NT2/D1 (cell line): ENCODE data around the gene PCED1B.

Experiments
- DNase-seq: peaks from one replicate; pipeline ENCODE4 v3.0.0-alpha.2; 2011; ENCODE audit warnings: low read depth, low spot score
- H3K27me3 ChIP-seq: 2 replicates; pipeline ENCODE4 v1.6.0; 2011; ENCODE audit warnings: mild to moderate bottlenecking; ENCODE audit not compliant: insufficient read length, insufficient read depth
- H3K36me3 ChIP-seq: 2 replicates; pipeline ENCODE4 v1.6.1; 2011; ENCODE audit warnings: mild to moderate bottlenecking, low read length, mixed read lengths; ENCODE audit not compliant: insufficient read depth, insufficient read length
- H3K4me1 ChIP-seq: 2 replicates; pipeline ENCODE4 v1.5.1; 2011; ENCODE audit not compliant: insufficient read depth, insufficient read length
- H3K4me3 ChIP-seq: 2 replicates; pipeline ENCODE4 v1.5.1; 2011; ENCODE audit warnings: low read depth; ENCODE audit not compliant: insufficient read length
- H3K9ac ChIP-seq: 2 replicates; pipeline ENCODE4 v1.6.0; 2011; ENCODE audit warnings: low read depth; ENCODE audit not compliant: insufficient read length
- H3K9me3 ChIP-seq: 2 replicates; pipeline ENCODE4 v1.5.1; 2011; ENCODE audit warnings: mild to moderate bottlenecking, low read length; ENCODE audit not compliant: insufficient read depth
- SUZ12 ChIP-seq: IDR thresholded peaks from 2 replicates; pipeline ENCODE4 v1.6.1; 2011; ENCODE audit not compliant: insufficient read length, insufficient read depth; ENCODE audit errors: extremely low read depth
- YY1 ChIP-seq: IDR thresholded peaks from 2 replicates; pipeline ENCODE4 v1.6.1; 2011; ENCODE audit not compliant: insufficient read length, insufficient read depth
- ZNF274 ChIP-seq: IDR thresholded peaks from 2 replicates; pipeline ENCODE4 v1.6.1; 2011; ENCODE audit warnings: mild to moderate bottlenecking, low read depth, low read length

Gene PCED1B

GRCh38 chr12:47265391-47265790, 186.0 kb downstream of the PCED1B start:
- no peak overlapping the region for H3K4me3 ChIP-seq
- H3K9me3 ChIP-seq = no peaks in the 10 kb centered on the region; the same call in 1 of the 2 replicates
- TF ChIP-seq ZNF274 = no peak
- no peak for TF ChIP-seq SUZ12
- no peak for TF ChIP-seq YY1
- H3K4me1 ChIP-seq = no peaks in the 10 kb centered on the region
- no peaks in the 10 kb centered on the region for H3K36me3 ChIP-seq
- no peak overlapping the region for H3K9ac ChIP-seq
- no peaks in the 10 kb centered on the region for H3K27me3 ChIP-seq
- no peak for DNase-seq

DNA sequence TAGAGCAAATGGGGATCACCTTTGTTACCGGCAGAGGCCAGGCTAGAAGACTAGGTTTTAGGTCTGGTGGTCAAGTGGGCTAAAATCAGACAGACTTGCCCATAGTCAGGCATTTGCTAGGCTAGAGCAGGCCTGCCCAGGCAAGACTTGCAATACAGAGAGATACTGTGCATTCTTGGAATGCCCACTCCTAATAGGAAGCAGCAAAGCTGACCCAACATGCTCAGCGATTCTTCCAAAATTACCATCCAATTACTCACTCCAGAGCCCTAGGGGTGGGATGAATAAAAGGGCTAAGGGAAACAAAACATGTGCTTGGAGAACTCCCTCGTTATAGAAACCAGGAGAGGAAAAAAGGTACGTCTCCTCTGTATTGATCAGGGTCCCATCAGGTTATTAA, 188.2 kb downstream of the PCED1B start:
- no peaks in the 10 kb centered on the region for H3K4me1 ChIP-seq
- no peaks in the 10 kb centered on the region for H3K27me3 ChIP-seq
- no peak overlapping the region for H3K4me3 ChIP-seq
- no peaks in the 10 kb centered on the region for H3K36me3 ChIP-seq
- TF ChIP-seq YY1 (no peak), SUZ12 (no peak), ZNF274 (no peak)
- no peak overlapping the region for H3K9ac ChIP-seq
- H3K9me3 ChIP-seq = no peaks in the 10 kb centered on the region; the same call in 1 of the 2 replicates
- DNase-seq = no peak

GRCh38 chr12:47268501-47269454, 189.4 kb downstream of the PCED1B start:
- no peaks in the 10 kb centered on the region for H3K36me3 ChIP-seq
- H3K27me3 ChIP-seq = no peaks in the 10 kb centered on the region
- H3K9me3 ChIP-seq = no peaks in the 10 kb centered on the region; the same call in 1 of the 2 replicates
- DNase-seq = no peak
- H3K4me3 ChIP-seq = no peak overlapping the region
- no peak for TF ChIP-seq SUZ12
- TF ChIP-seq YY1 = no peak
- no peak for TF ChIP-seq ZNF274
- no peaks in the 10 kb centered on the region for H3K4me1 ChIP-seq
- no peak overlapping the region for H3K9ac ChIP-seq

DNA sequence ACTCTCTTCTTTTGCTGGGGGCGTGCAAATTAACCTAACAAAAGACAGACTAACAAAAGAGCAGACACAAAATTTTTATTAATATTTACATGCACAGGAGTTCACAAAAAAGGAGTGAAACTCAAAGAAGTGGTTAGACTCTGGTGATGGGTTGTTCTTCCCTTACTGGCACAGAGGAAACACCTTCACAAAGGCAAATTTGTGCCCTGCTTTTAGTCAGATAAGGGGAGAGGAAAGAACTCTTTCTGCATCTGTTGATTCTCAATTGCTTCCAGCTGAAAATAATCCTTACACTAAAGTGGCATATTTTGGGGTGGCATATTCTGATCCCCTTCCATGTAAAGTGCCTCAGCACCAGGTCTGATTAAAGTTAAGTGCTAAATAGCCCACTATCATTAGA, 190.5 kb downstream of the PCED1B start:
- no peak overlapping the region for H3K9ac ChIP-seq
- no peaks in the 10 kb centered on the region for H3K4me1 ChIP-seq

GRCh38 chr12:47270782-47271664, 191.6 kb downstream of the PCED1B start:
- Histone ChIP-seq H3K9ac (no peak overlapping the region), H3K4me1 (no peaks in the 10 kb centered on the region), H3K9me3 (no peaks in the 10 kb centered on the region; the same call in 1 of the 2 replicates), H3K4me3 (no peak overlapping the region), H3K36me3 (no peaks in the 10 kb centered on the region), H3K27me3 (no peaks in the 10 kb centered on the region)
- no peak for DNase-seq
- TF ChIP-seq SUZ12 = no peak
- TF ChIP-seq YY1 = no peak
- no peak for TF ChIP-seq ZNF274

More for the DNA sequence above, 190.5 kb downstream of the PCED1B start:
- Histone ChIP-seq H3K4me3 (no peak overlapping the region), H3K9me3 (no peaks in the 10 kb centered on the region; the same call in 1 of the 2 replicates), H3K27me3 (no peaks in the 10 kb centered on the region), H3K36me3 (no peaks in the 10 kb centered on the region)
- DNase-seq = no peak
- TF ChIP-seq ZNF274 (no peak), SUZ12 (no peak), YY1 (no peak)

GRCh38 chr12:47271800-47272239, 192.4 kb downstream of the PCED1B start:
- no peak overlapping the region for H3K9ac ChIP-seq

More at GRCh38 chr12:47271800-47272239, 192.4 kb downstream of the PCED1B start:
- DNase-seq = no peak
- Histone ChIP-seq H3K4me3 (no peak overlapping the region), H3K36me3 (no peaks in the 10 kb centered on the region), H3K4me1 (no peaks in the 10 kb centered on the region), H3K9me3 (no peaks in the 10 kb centered on the region; the same call in 1 of the 2 replicates), H3K27me3 (no peaks in the 10 kb centered on the region)
- TF ChIP-seq YY1 (no peak), SUZ12 (no peak), ZNF274 (no peak)
